ENCODE results near the gene NODAL. TPM values are rescaled to one million over a fixed set of nuclear protein-coding genes. Genes with fewer than 3 reads are reported as not detected.

Gene NODAL
- total RNA-seq, 2 experiments from 2014 or later, result not detected

GRCh38 chr10:70459061-70459773 lies 17.7 kb upstream of the NODAL start:
- POLR2A ChIA-PET, result no interaction called here
- no peak for ATAC-seq (ENCODE audit: low read depth)
- H3K4me3 Mint-ChIP-seq, result no peak overlapping the region
- no peaks in the 10 kb centered on the region for H3K36me3 Mint-ChIP-seq
- H3K4me1 Mint-ChIP-seq, result peaks cover 1% of the 10 kb centered on the region
- peaks cover 61% of the 10 kb centered on the region for H3K27me3 Mint-ChIP-seq
- H3K27ac Mint-ChIP-seq, result no peak overlapping the region
- H3K9me3 Mint-ChIP-seq, result no peaks in the 10 kb centered on the region
- no peak for DNase-seq

- Mint-ChIP-seq H3K27me3 (peaks cover 59% of the 10 kb centered on the region), H3K4me1 (peaks cover 1% of the 10 kb centered on the region), H3K9me3 (no peaks in the 10 kb centered on the region), H3K4me3 (no peak overlapping the region), H3K36me3 (no peaks in the 10 kb centered on the region), H3K27ac (no peak overlapping the region)
- DNase-seq (peak; percentile 51), ATAC-seq (ENCODE audit: low read depth) (peak; percentile 40)
- POLR2A ChIA-PET, result no interaction called here
Observed at GRCh38 chr10:70458329-70459060, 17.0 kb upstream of the NODAL start.

- H3K36me3 Mint-ChIP-seq, result no peaks in the 10 kb centered on the region
- no peaks in the 10 kb centered on the region for H3K9me3 Mint-ChIP-seq
- no peak overlapping the region for H3K4me3 Mint-ChIP-seq
- no peak overlapping the region for H3K27ac Mint-ChIP-seq
- POLR2A ChIA-PET, result no interaction called here
- peaks cover 57% of the 10 kb centered on the region for H3K27me3 Mint-ChIP-seq
- ATAC-seq (ENCODE audit: low read depth), result no peak
- no peak for DNase-seq
- H3K4me1 Mint-ChIP-seq, result peaks cover 1% of the 10 kb centered on the region
Observed at GRCh38 chr10:70457759-70458305, 16.4 kb upstream of the NODAL start.

- Mint-ChIP-seq H3K4me1 (peaks cover 1% of the 10 kb centered on the region), H3K4me3 (no peak overlapping the region), H3K27me3 (peaks cover 51% of the 10 kb centered on the region), H3K27ac (no peak overlapping the region), H3K9me3 (no peaks in the 10 kb centered on the region), H3K36me3 (no peaks in the 10 kb centered on the region)
- ATAC-seq (ENCODE audit: low read depth) (no peak), DNase-seq (no peak)
- POLR2A ChIA-PET, result interaction anchor here (0.7 kb wide), 1 partner anchor 342 kb away, joined by 3 read pairs; no protein-coding TSS in a partner anchor
Observed at GRCh38 chr10:70456164-70456563, 14.7 kb upstream of the NODAL start.

- H3K27me3 Mint-ChIP-seq, result peaks cover 43% of the 10 kb centered on the region
- H3K4me1 Mint-ChIP-seq, result peaks cover 1% of the 10 kb centered on the region
- POLR2A ChIA-PET, result no interaction called here
- H3K36me3 Mint-ChIP-seq, result no peaks in the 10 kb centered on the region
- no peak overlapping the region for H3K27ac Mint-ChIP-seq
- no peak overlapping the region for H3K4me3 Mint-ChIP-seq
- H3K9me3 Mint-ChIP-seq, result no peaks in the 10 kb centered on the region
- DNase-seq (no peak), ATAC-seq (ENCODE audit: low read depth) (no peak)
Observed at GRCh38 chr10:70455213-70455630, 13.7 kb upstream of the NODAL start.

GRCh38 chr10:70448236-70448635 lies 6.8 kb upstream of the NODAL start:
- Mint-ChIP-seq H3K4me1 (no peaks in the 10 kb centered on the region), H3K4me3 (no peak overlapping the region), H3K27ac (no peak overlapping the region), H3K27me3 (peaks cover 13% of the 10 kb centered on the region), H3K9me3 (no peaks in the 10 kb centered on the region), H3K36me3 (no peaks in the 10 kb centered on the region)
- POLR2A ChIA-PET, result interaction anchor here (0.5 kb wide), 1 partner anchor 728 kb away, joined by 3 read pairs; no protein-coding TSS in a partner anchor
- ATAC-seq (ENCODE audit: low read depth) (no peak), DNase-seq (no peak)

- Mint-ChIP-seq H3K27me3 (peaks cover 31% of the 10 kb centered on the region), H3K36me3 (no peaks in the 10 kb centered on the region), H3K27ac (no peak overlapping the region), H3K4me1 (peaks cover 1% of the 10 kb centered on the region), H3K9me3 (no peaks in the 10 kb centered on the region), H3K4me3 (no peak overlapping the region)
- DNase-seq, result no peak
- ATAC-seq (ENCODE audit: low read depth), result no peak
- POLR2A ChIA-PET, result no interaction called here
Observed at GRCh38 chr10:70445718-70446657, 4.5 kb upstream of the NODAL start.

- Mint-ChIP-seq H3K36me3 (no peaks in the 10 kb centered on the region), H3K27ac (no peak overlapping the region), H3K27me3 (peaks cover 43% of the 10 kb centered on the region), H3K9me3 (no peaks in the 10 kb centered on the region), H3K4me3 (no peak overlapping the region), H3K4me1 (peaks cover 6% of the 10 kb centered on the region)
- POLR2A ChIA-PET, result no interaction called here
- ATAC-seq (ENCODE audit: low read depth) (no peak), DNase-seq (no peak)
Observed at GRCh38 chr10:70444744-70445143, 3.3 kb upstream of the NODAL start.

GRCh38 chr10:70442332-70442988 lies 979 bp upstream of the NODAL start:
- no peak overlapping the region for H3K27ac Mint-ChIP-seq
- H3K36me3 Mint-ChIP-seq, result no peaks in the 10 kb centered on the region
- no peak overlapping the region for H3K4me3 Mint-ChIP-seq
- peaks cover 6% of the 10 kb centered on the region for H3K4me1 Mint-ChIP-seq
- ATAC-seq (ENCODE audit: low read depth), result no peak
- H3K27me3 Mint-ChIP-seq, result peaks cover 60% of the 10 kb centered on the region
- POLR2A ChIA-PET, result no interaction called here
- DNase-seq, result no peak
- H3K9me3 Mint-ChIP-seq, result no peaks in the 10 kb centered on the region

- DNase-seq (no peak), ATAC-seq (ENCODE audit: low read depth) (no peak)
- peaks cover 6% of the 10 kb centered on the region for H3K4me1 Mint-ChIP-seq
- POLR2A ChIA-PET, result interaction anchor here (1.6 kb wide), 1 partner anchor 38 kb away, joined by 4 read pairs; the partner anchor contains the start of gene EIF4EBP2
- H3K9me3 Mint-ChIP-seq, result no peaks in the 10 kb centered on the region
- no peaks in the 10 kb centered on the region for H3K36me3 Mint-ChIP-seq
- no peak overlapping the region for H3K27ac Mint-ChIP-seq
- H3K27me3 Mint-ChIP-seq, result peaks cover 59% of the 10 kb centered on the region
- no peak overlapping the region for H3K4me3 Mint-ChIP-seq
Observed at GRCh38 chr10:70441895-70442309, 421 bp upstream of the NODAL start.

GRCh38 chr10:70440296-70441160 lies 953 bp downstream of the NODAL start:
- peaks cover 54% of the 10 kb centered on the region for H3K27me3 Mint-ChIP-seq
- POLR2A ChIA-PET, result interaction anchor here (1.6 kb wide), 1 partner anchor 37 kb away, joined by 4 read pairs; the partner anchor contains the start of gene EIF4EBP2
- H3K9me3 Mint-ChIP-seq, result no peaks in the 10 kb centered on the region
- peak overlapping the region; percentile 79 for H3K4me3 Mint-ChIP-seq
- peak; percentile 41 for ATAC-seq (ENCODE audit: low read depth)
- no peak for DNase-seq
- H3K4me1 Mint-ChIP-seq, result peaks cover 6% of the 10 kb centered on the region
- no peak overlapping the region for H3K27ac Mint-ChIP-seq
- no peaks in the 10 kb centered on the region for H3K36me3 Mint-ChIP-seq

- Mint-ChIP-seq H3K4me3 (no peak overlapping the region), H3K27me3 (peaks cover 42% of the 10 kb centered on the region), H3K4me1 (peaks cover 8% of the 10 kb centered on the region), H3K27ac (no peak overlapping the region), H3K36me3 (peaks cover 2% of the 10 kb centered on the region), H3K9me3 (no peaks in the 10 kb centered on the region)
- POLR2A ChIA-PET, result no interaction called here
- ATAC-seq (ENCODE audit: low read depth), result no peak
- DNase-seq, result no peak
Observed at GRCh38 chr10:70437721-70438120, 3.8 kb downstream of the NODAL start.

All from activated naive CD8-positive, alpha-beta T cell treated with anti-CD3 and anti-CD28 coated beads, Interleukin-2, amount 10 ng/mL, durations not matched to agents 7 days and 5 days (primary cell).